Measurements from ENCODE around the gene ZRANB3.
"Not testable (repeated sequence)": the region's sequence is repeated elsewhere in the genome, so short reads cannot be mapped to it uniquely, and the experiment has no call there.

GRCh38 chr2:135348096-135348704 is 182.8 kb downstream of the ZRANB3 start:
- TF ChIP-seq CTCF, POLR2A (IDR thresholded peaks at IDR 0.05): not testable (repeated sequence)

Measured in tibial nerve (tissue), 3 donors.